Transverse colon (tissue), 4 donors: ENCODE measurements around the gene RET. TPM values are rescaled to one million over a fixed set of nuclear protein-coding genes. Genes with fewer than 3 reads are reported as not detected.

ENCODE experiments used
- DNase-seq: peaks from one replicate; pipeline ENCODE4 v3.0.0-alpha.2; 2019
- H3K27ac ChIP-seq, 4 donors: fragments of 200-600 bp; sonication (generic); 2 replicates each; pipeline ENCODE4 v1.5.1; 2016 to 2018; ENCODE audit warnings: inconsistent platforms in 4 of 4
- H3K27me3 ChIP-seq: fragments of 200-600 bp; sonication (generic); 2 replicates; pipeline ENCODE4 v1.5.1; 2017; ENCODE audit warnings: inconsistent platforms
- H3K36me3 ChIP-seq, 4 donors: fragments of 200-600 bp; sonication (generic); 2 replicates each; pipeline ENCODE4 v1.5.1; 2017 to 2019; ENCODE audit warnings: inconsistent platforms in 4 of 4
- H3K4me1 ChIP-seq, 4 donors: fragments of 200-600 bp; sonication (generic); 2 replicates each; pipeline ENCODE4 v1.5.1; 2017 to 2020; ENCODE audit warnings: inconsistent platforms in 4 of 4
- H3K4me3 ChIP-seq, 4 donors: fragments of 200-600 bp; sonication (generic); 1 replicate in 1 of 4; 2 replicates in 3 of 4; pipeline versions ENCODE4 v1.5.1 to v1.6.1; 2017 to 2019; ENCODE audit warnings: inconsistent platforms in 4 of 4
- H3K9me3 ChIP-seq, 2 donors: fragments of 200-600 bp; sonication (generic); 2 replicates each; pipeline ENCODE4 v1.5.1; 2017 to 2019; ENCODE audit warnings: inconsistent platforms in 2 of 2
- CTCF ChIP-seq, 5 experiments: fragments of 200-600 bp in 3 of 5; fragments of 450-650 bp in 2 of 5; sonication (generic) in 3 of 5; IDR thresholded peaks; 1 replicate in 2 of 5; 2 replicates in 3 of 5; pipeline ENCODE4 v1.5.1; 2016 to 2017; ENCODE audit warnings: antibody characterized with exemption in 5 of 5, inconsistent platforms in 3 of 5, mild to moderate bottlenecking in 2 of 5, moderate library complexity in 1 of 5
- EP300 ChIP-seq: sonication (generic); formaldehyde crosslinking; IDR thresholded peaks from one replicate; pipeline ENCODE4 v1.6.1; 2017; ENCODE audit warnings: antibody characterized with exemption, low read depth
- POLR2A ChIP-seq: fragments of 450-650 bp; IDR thresholded peaks from one replicate; pipeline ENCODE4 v1.6.1; 2016; ENCODE audit warnings: antibody characterized with exemption, mild to moderate bottlenecking, moderate library complexity
- POLR2AphosphoS5 ChIP-seq, 3 donors: sonication (generic); formaldehyde crosslinking; IDR thresholded peaks; one replicate each; pipeline ENCODE4 v1.6.1; 2016; ENCODE audit warnings: antibody characterized with exemption in 3 of 3
- WGBS, 2 donors: methylation state at CpG; one replicate each; pipeline ENCODE4 v1.1.5; 2018; ENCODE audit warnings: low coverage in 1 of 2; 5-methylcytosine and 5-hydroxymethylcytosine counted together
- in situ Hi-C, 4 donors: fragments of 200-750 bp; cut with MboI; loops; one replicate each; pipeline versions ENCODE4 v1.15.0 to v1.15.1; 2017; ENCODE audit warnings: low sequenced_read_pairs in 3 of 4, low pct_ligation_motif_present in 1 of 4, low pct_unique_long_range_greater_than_20kb in 1 of 4
- intact Hi-C: fragments of 100-400 bp; cut with DNase I; formaldehyde crosslinking; loops from one replicate; pipeline ENCODE4 v1.15.1; 2023; ENCODE audit warnings: low total_unique reads
- total RNA-seq, 4 donors: library from RNA; depleted of rRNA; stranded (reverse); fragments of >200 nt; gene quantifications; one replicate each; pipeline ENCODE4 v1.1.0, GENCODE V29; 2016

The RET gene
- total RNA-seq, 4 donors from 2014 or later = 0.37 to 5.6 (median 1.4) TPM

GRCh38 chr10:43117777-43118583, 41.1 kb downstream of the RET start:
- H3K4me1 ChIP-seq = peaks cover 0 to 3% (median 0%) of the 10 kb centered on the region in 4 donors
- H3K4me3 ChIP-seq = no peak overlapping the region
- 91% methylated on average over 18 of the region's 18 CpGs; no CpG with 5 or more reads in 1 of the 2 donors for WGBS, 2 donors
- in situ Hi-C loops = loop anchor here in 1 of 4 donors (25.0 kb wide), 1 partner anchor 256 kb away; no protein-coding TSS in a partner anchor
- no peak for TF ChIP-seq CTCF (IDR thresholded peaks at IDR 0.05)
- TF ChIP-seq POLR2A = no peak
- no peak for TF ChIP-seq POLR2AphosphoS5 (IDR thresholded peaks at IDR 0.05)
- no peak for TF ChIP-seq EP300
- intact Hi-C loops = no loop called here
- no peak overlapping the region for H3K27ac ChIP-seq
- no peaks in the 10 kb centered on the region for H3K9me3 ChIP-seq
- no peaks in the 10 kb centered on the region for H3K27me3 ChIP-seq
- DNase-seq = no peak
- H3K36me3 ChIP-seq = no peaks in the 10 kb centered on the region

DNA sequence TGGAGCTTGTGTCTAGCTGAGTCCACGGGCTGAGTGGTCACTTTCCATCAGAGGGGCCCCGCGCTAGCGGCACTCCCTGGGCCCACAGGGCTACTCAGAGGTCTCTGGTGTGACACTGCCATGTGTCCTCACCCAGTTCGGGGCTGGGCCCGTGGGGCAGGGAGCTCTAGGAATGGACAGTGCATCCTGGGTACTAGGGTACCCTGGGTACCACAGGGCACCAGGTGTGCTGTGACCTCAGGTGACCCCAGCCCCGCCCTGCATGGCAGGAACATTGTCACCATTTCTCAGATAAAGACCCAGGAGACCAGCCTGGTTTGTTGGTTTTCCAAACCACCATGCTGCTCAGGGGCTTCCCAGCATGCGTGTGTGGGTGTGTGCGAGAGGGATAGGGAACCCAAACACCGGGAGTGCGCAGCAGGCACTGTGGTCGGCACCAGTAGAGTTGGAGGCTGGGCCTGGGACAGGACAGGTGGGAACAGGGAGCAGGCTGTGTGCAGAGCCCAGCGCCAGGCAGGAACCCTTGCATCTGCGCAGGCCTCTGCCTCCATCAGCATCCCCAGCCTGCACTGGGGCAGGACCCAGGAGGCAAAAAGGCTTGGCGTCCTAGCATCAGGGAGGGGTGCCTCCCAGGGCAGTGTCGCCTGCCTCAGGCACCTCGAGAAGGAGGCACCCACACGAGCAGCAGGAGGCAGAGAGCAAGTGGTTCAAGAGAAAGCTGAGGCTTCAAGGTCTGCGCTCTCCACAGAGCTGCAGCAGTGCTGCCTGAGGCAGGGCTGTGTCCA, 42.0 kb downstream of the RET start:
- no peaks in the 10 kb centered on the region for H3K9me3 ChIP-seq
- H3K4me1 ChIP-seq = peaks cover 0 to 3% (median 0%) of the 10 kb centered on the region in 4 donors
- H3K36me3 ChIP-seq = no peaks in the 10 kb centered on the region
- H3K27ac ChIP-seq = no peak overlapping the region
- in situ Hi-C loops (loop anchor here in 1 of 4 donors (25.0 kb wide), 1 partner anchor 257 kb away; no protein-coding TSS in a partner anchor), intact Hi-C loops (no loop called here)
- TF ChIP-seq EP300 = no peak
- TF ChIP-seq POLR2A = no peak
- no peak for TF ChIP-seq CTCF (IDR thresholded peaks at IDR 0.05)
- no peak for TF ChIP-seq POLR2AphosphoS5 (IDR thresholded peaks at IDR 0.05)
- 84% methylated on average over 15 of the region's 19 CpGs; no CpG with 5 or more reads in 1 of the 2 donors for WGBS, 2 donors
- H3K4me3 ChIP-seq = no peak overlapping the region
- no peak for DNase-seq
- H3K27me3 ChIP-seq = no peaks in the 10 kb centered on the region

GRCh38 chr10:43119416-43120115, 42.7 kb downstream of the RET start:
- H3K36me3 ChIP-seq = no peaks in the 10 kb centered on the region
- WGBS, 2 donors = 88% methylated on average over 31 of the region's 31 CpGs; no CpG with 5 or more reads in 1 of the 2 donors
- peaks cover 0 to 3% (median 0%) of the 10 kb centered on the region in 4 donors for H3K4me1 ChIP-seq
- H3K27me3 ChIP-seq = no peaks in the 10 kb centered on the region
- in situ Hi-C loops (loop anchor here in 1 of 4 donors (25.0 kb wide), 1 partner anchor 257 kb away; no protein-coding TSS in a partner anchor), intact Hi-C loops (no loop called here)
- TF ChIP-seq EP300 (no peak), CTCF (IDR thresholded peaks at IDR 0.05) (no peak), POLR2AphosphoS5 (IDR thresholded peaks at IDR 0.05) (no peak), POLR2A (no peak)
- no peak for DNase-seq
- H3K27ac ChIP-seq = no peak overlapping the region
- no peaks in the 10 kb centered on the region for H3K9me3 ChIP-seq
- H3K4me3 ChIP-seq = no peak overlapping the region
